ENCODE data around the gene RBP3. TPM values are rescaled to one million over a fixed set of nuclear protein-coding genes. Genes with fewer than 3 reads are reported as not detected.

Gene RBP3
- total RNA-seq, 1 experiment from 2014 or later = not detected

GRCh38 chr10:47323087-47323486 is 25.1 kb upstream of the RBP3 start:
- no peak overlapping the region for H3K14ac ChIP-seq (ENCODE audit: insufficient read depth, low read length)
- H2BK5ac ChIP-seq (ENCODE audit: insufficient read length, low read length) = no peak overlapping the region
- Mint-ChIP-seq H3K27ac (no peak overlapping the region), H3K4me3 (no peak overlapping the region), H3K27me3 (ENCODE audit: low read depth) (peaks cover 5% of the 10 kb centered on the region; the same call in 1 of the 2 replicates), H3K9me3 (no peaks in the 10 kb centered on the region; a peak in 3 of 5 replicates), H3K4me1 (no peaks in the 10 kb centered on the region), H3K36me3 (ENCODE audit: insufficient read depth in 1 of 3, low read depth in 3 of 3) (no peaks in the 10 kb centered on the region; a peak in 1 of 7 replicates)
- no peaks in the 10 kb centered on the region for H3K79me2 ChIP-seq (ENCODE audit: insufficient read depth, low read length)
- H4K8ac ChIP-seq (replicated peaks; ENCODE audit: insufficient read length, low read depth, low read length) = no peak overlapping the region
- H3K4me2 ChIP-seq (ENCODE audit: insufficient read depth, insufficient read length, low read length) = no peak overlapping the region
- H4K5ac ChIP-seq (ENCODE audit: insufficient read length, low read depth, low read length) = no peak overlapping the region
- no peak overlapping the region for H4K91ac ChIP-seq (ENCODE audit: insufficient read length, low read depth, low read length)
- no peak overlapping the region for H3T11ph ChIP-seq (ENCODE audit: low read length)
- H2BK15ac ChIP-seq (ENCODE audit: low read depth, low read length) = no peak overlapping the region
- no peaks in the 10 kb centered on the region for H3K23me2 ChIP-seq (ENCODE audit: insufficient read length, low read depth, low read length, poor library complexity, severe bottlenecking)
- no peak overlapping the region for H2BK120ac ChIP-seq (ENCODE audit: low read depth, low read length, poor library complexity, severe bottlenecking)
- H3K79me1 ChIP-seq (ENCODE audit: insufficient read depth, low read depth, low read length, poor library complexity, severe bottlenecking) = no peaks in the 10 kb centered on the region
- WGBS (ENCODE audit: extremely low coverage, insufficient read length, low lambda C conversion rate) = no CpG with 5 or more reads among the region's 1 CpG
- H2BK20ac ChIP-seq (ENCODE audit: low read depth, low read length, poor library complexity, severe bottlenecking) = no peak overlapping the region
- no peak overlapping the region for H3K27ac ChIP-seq (ENCODE audit: insufficient read length, low read depth, low read length)
- no peak overlapping the region for H2AFZ ChIP-seq (ENCODE audit: low read length)
- H4K20me1 ChIP-seq (ENCODE audit: control insufficient read depth, insufficient read depth, insufficient read length) = no peaks in the 10 kb centered on the region
- no peak for DNase-seq
- no peak overlapping the region for H3K9ac ChIP-seq (ENCODE audit: extremely low read depth, insufficient read length, low read length)
- no peak overlapping the region for H2BK12ac ChIP-seq (ENCODE audit: insufficient read length, low read depth, low read length)
- no peak overlapping the region for H3K23ac ChIP-seq (ENCODE audit: insufficient read length, low read depth, low read length)
- no peak overlapping the region for H2AK5ac ChIP-seq (ENCODE audit: insufficient read length, low read length)
- TF ChIP-seq, protein P1, sequence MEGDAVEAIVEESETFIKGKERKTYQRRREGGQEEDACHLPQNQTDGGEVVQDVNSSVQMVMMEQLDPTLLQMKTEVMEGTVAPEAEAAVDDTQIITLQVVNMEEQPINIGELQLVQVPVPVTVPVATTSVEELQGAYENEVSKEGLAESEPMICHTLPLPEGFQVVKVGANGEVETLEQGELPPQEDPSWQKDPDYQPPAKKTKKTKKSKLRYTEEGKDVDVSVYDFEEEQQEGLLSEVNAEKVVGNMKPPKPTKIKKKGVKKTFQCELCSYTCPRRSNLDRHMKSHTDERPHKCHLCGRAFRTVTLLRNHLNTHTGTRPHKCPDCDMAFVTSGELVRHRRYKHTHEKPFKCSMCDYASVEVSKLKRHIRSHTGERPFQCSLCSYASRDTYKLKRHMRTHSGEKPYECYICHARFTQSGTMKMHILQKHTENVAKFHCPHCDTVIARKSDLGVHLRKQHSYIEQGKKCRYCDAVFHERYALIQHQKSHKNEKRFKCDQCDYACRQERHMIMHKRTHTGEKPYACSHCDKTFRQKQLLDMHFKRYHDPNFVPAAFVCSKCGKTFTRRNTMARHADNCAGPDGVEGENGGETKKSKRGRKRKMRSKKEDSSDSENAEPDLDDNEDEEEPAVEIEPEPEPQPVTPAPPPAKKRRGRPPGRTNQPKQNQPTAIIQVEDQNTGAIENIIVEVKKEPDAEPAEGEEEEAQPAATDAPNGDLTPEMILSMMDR (conservative IDR thresholded peaks at IDR 0.05) = no peak
- H3K18ac ChIP-seq (ENCODE audit: insufficient read length, low read depth, low read length) = no peak overlapping the region
- no peak overlapping the region for H3K4ac ChIP-seq (ENCODE audit: low read depth, low read length)
- H3K4me1 ChIP-seq (ENCODE audit: insufficient read depth, low read length) = no peaks in the 10 kb centered on the region
- H3K9me3 ChIP-seq (ENCODE audit: control insufficient read depth, low read depth, low read length) = no peaks in the 10 kb centered on the region
- H3K56ac ChIP-seq (ENCODE audit: insufficient read length, low read depth, low read length) = no peak overlapping the region
- H3K27me3 ChIP-seq (ENCODE audit: insufficient read depth, low read length) = no peaks in the 10 kb centered on the region
